ENCODE measurements around the gene IRX4.

The IRX4 gene

GRCh38 chr5:1835431-1835830 lies 47.3 kb downstream of the IRX4 start:
- no peak for DNase-seq

- no peak for DNase-seq
Observed at GRCh38 chr5:1834721-1835429, 47.9 kb downstream of the IRX4 start.

- no peak for DNase-seq
Observed at GRCh38 chr5:1834022-1834551, 48.6 kb downstream of the IRX4 start.

GRCh38 chr5:1833264-1834021 lies 49.3 kb downstream of the IRX4 start:
- no peak for DNase-seq

GRCh38 chr5:1832511-1833250 lies 50.0 kb downstream of the IRX4 start:
- DNase-seq, result no peak

GRCh38 chr5:1831677-1832313 lies 50.9 kb downstream of the IRX4 start:
- no peak for DNase-seq

GRCh38 chr5:1831257-1831656 lies 51.5 kb downstream of the IRX4 start:
- no peak for DNase-seq

GRCh38 chr5:1830571-1831228 lies 52.0 kb downstream of the IRX4 start:
- DNase-seq, result no peak

GRCh38 chr5:1827886-1828397 lies 54.8 kb downstream of the IRX4 start:
- no peak for DNase-seq
